ENCODE measurements around the gene TKT.

DNA sequence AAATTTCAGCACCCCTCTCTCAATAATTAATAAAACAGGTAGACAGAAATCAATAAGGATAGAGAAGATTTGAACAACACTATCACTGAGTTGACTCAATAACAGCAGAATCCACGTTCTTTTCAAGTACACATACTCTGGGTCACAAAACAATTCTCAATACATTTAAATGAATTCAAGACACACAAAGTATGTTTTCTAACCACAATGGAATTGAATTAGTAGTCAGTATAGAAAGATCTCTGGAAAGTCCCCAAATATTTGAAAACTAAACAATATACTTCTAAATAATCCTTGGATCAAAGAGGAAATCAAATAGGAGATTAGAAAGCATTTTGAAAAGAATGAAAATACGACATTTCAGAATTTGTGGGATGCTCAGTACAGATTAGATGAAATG, 40.0 kb downstream of the TKT start:
- TF ChIP-seq, protein P1, sequence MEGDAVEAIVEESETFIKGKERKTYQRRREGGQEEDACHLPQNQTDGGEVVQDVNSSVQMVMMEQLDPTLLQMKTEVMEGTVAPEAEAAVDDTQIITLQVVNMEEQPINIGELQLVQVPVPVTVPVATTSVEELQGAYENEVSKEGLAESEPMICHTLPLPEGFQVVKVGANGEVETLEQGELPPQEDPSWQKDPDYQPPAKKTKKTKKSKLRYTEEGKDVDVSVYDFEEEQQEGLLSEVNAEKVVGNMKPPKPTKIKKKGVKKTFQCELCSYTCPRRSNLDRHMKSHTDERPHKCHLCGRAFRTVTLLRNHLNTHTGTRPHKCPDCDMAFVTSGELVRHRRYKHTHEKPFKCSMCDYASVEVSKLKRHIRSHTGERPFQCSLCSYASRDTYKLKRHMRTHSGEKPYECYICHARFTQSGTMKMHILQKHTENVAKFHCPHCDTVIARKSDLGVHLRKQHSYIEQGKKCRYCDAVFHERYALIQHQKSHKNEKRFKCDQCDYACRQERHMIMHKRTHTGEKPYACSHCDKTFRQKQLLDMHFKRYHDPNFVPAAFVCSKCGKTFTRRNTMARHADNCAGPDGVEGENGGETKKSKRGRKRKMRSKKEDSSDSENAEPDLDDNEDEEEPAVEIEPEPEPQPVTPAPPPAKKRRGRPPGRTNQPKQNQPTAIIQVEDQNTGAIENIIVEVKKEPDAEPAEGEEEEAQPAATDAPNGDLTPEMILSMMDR (IDR thresholded peaks at IDR 0.05), result no peak
- TF ChIP-seq POLR2A (IDR thresholded peaks at IDR 0.05), result no peak
